H9 (cell line): Measurements from ENCODE around the gene MPP7. TPM values are rescaled to one million over a fixed set of nuclear protein-coding genes. Genes with fewer than 3 reads are reported as not detected.

ENCODE experiments used
- DNase-seq: peaks from one replicate; pipeline ENCODE4 v3.0.0-alpha.2; 2017
- H2AFZ ChIP-seq: one replicate; pipeline ENCODE4 v1.6.1; 2013; ENCODE audit warnings: mild to moderate bottlenecking, low read length, control low read depth, moderate library complexity
- H2AK5ac ChIP-seq: 2 replicates; pipeline ENCODE4 v1.6.1; 2013; ENCODE audit warnings: low read length, control low read depth, mixed read lengths; ENCODE audit not compliant: insufficient read length
- H2BK120ac ChIP-seq: one replicate; pipeline ENCODE4 v1.6.1; 2013; ENCODE audit warnings: low read depth, mild to moderate bottlenecking, low read length, control low read depth, inconsistent platforms; ENCODE audit not compliant: poor library complexity, severe bottlenecking
- H2BK12ac ChIP-seq: 2 replicates; pipeline ENCODE4 v1.6.1; 2013; ENCODE audit warnings: low read length, control low read depth, mixed read lengths, low read depth; ENCODE audit not compliant: insufficient read length
- H2BK15ac ChIP-seq: 2 replicates; pipeline ENCODE4 v1.6.1; 2013; ENCODE audit warnings: low read depth, low read length, control low read depth
- H2BK20ac ChIP-seq: one replicate; pipeline ENCODE4 v1.6.1; 2013; ENCODE audit warnings: low read depth, mild to moderate bottlenecking, low read length, control low read depth, inconsistent platforms; ENCODE audit not compliant: poor library complexity, severe bottlenecking
- H2BK5ac ChIP-seq: 2 replicates; pipeline ENCODE4 v1.6.1; 2013; ENCODE audit warnings: low read length, control low read depth, mixed read lengths; ENCODE audit not compliant: insufficient read length
- H3K14ac ChIP-seq: 2 replicates; pipeline ENCODE4 v1.6.1; 2013; ENCODE audit warnings: low read length, control low read depth; ENCODE audit not compliant: insufficient read depth
- H3K18ac ChIP-seq: 2 replicates; pipeline ENCODE4 v1.6.1; 2013; ENCODE audit warnings: low read depth, mild to moderate bottlenecking, mixed read lengths, low read length, control low read depth; ENCODE audit not compliant: insufficient read length
- H3K23ac ChIP-seq: 2 replicates; pipeline ENCODE4 v1.6.1; 2013; ENCODE audit warnings: low read length, control low read depth, mixed read lengths, low read depth; ENCODE audit not compliant: insufficient read length
- H3K23me2 ChIP-seq: 2 replicates; pipeline ENCODE4 v1.6.1; 2013; ENCODE audit warnings: low read depth, mild to moderate bottlenecking, mixed read lengths, low read length, control low read depth; ENCODE audit not compliant: insufficient read length, poor library complexity, severe bottlenecking
- H3K27ac ChIP-seq: 2 replicates; pipeline ENCODE4 v1.5.1; 2013; ENCODE audit warnings: low read length, control low read depth, mixed read lengths, low read depth; ENCODE audit not compliant: insufficient read length
- H3K27me3 ChIP-seq: 2 replicates; pipeline ENCODE4 v1.6.1; 2013; ENCODE audit warnings: low read length, control low read depth, inconsistent platforms; ENCODE audit not compliant: insufficient read depth
- H3K4ac ChIP-seq: 2 replicates; pipeline ENCODE4 v1.6.1; 2013; ENCODE audit warnings: low read depth, mild to moderate bottlenecking, control low read depth, inconsistent platforms, low read length, moderate library complexity
- H3K4me1 ChIP-seq: 2 replicates; pipeline ENCODE4 v1.6.1; 2013; ENCODE audit warnings: low read length, control low read depth, inconsistent platforms; ENCODE audit not compliant: insufficient read depth
- H3K4me2 ChIP-seq: 2 replicates; pipeline ENCODE4 v1.6.1; 2013; ENCODE audit warnings: low read length, control low read depth, mixed read lengths; ENCODE audit not compliant: insufficient read length, insufficient read depth
- H3K56ac ChIP-seq: 2 replicates; pipeline ENCODE4 v1.6.1; 2013; ENCODE audit warnings: low read depth, mild to moderate bottlenecking, mixed read lengths, low read length, control low read depth; ENCODE audit not compliant: insufficient read length
- H3K79me1 ChIP-seq: 2 replicates; pipeline ENCODE4 v1.6.1; 2013; ENCODE audit warnings: low read depth, mild to moderate bottlenecking, moderate library complexity, low read length, control low read depth, inconsistent platforms; ENCODE audit not compliant: insufficient read depth, poor library complexity, severe bottlenecking
- H3K79me2 ChIP-seq: 2 replicates; pipeline ENCODE4 v1.6.1; 2013; ENCODE audit warnings: low read length, control low read depth, inconsistent platforms; ENCODE audit not compliant: insufficient read depth
- H3K9ac ChIP-seq: 2 replicates; pipeline ENCODE4 v1.6.1; 2013; ENCODE audit warnings: low read length, control low read depth, mixed read lengths; ENCODE audit not compliant: insufficient read length; ENCODE audit errors: extremely low read depth
- H3K9me3 ChIP-seq: one replicate; pipeline ENCODE4 v1.6.1; 2013; ENCODE audit warnings: low read depth, low read length, inconsistent platforms; ENCODE audit not compliant: control insufficient read depth
- H3T11ph ChIP-seq: one replicate; pipeline ENCODE4 v1.6.1; 2013; ENCODE audit warnings: mild to moderate bottlenecking, low read length, control low read depth, inconsistent platforms
- H4K20me1 ChIP-seq: one replicate; pipeline ENCODE4 v1.6.1; 2013; ENCODE audit not compliant: control insufficient read depth, insufficient read length, insufficient read depth
- H4K5ac ChIP-seq: 2 replicates; pipeline ENCODE4 v1.6.1; 2013; ENCODE audit warnings: low read depth, mild to moderate bottlenecking, mixed read lengths, low read length, control low read depth; ENCODE audit not compliant: insufficient read length
- H4K8ac ChIP-seq: replicated peaks from 2 replicates; pipeline ENCODE4 v1.6.1; 2013; ENCODE audit warnings: low read length, control low read depth, mixed read lengths, low read depth; ENCODE audit not compliant: insufficient read length
- H4K91ac ChIP-seq: 2 replicates; pipeline ENCODE4 v1.6.1; 2013; ENCODE audit warnings: low read depth, mild to moderate bottlenecking, moderate library complexity, mixed read lengths, low read length, control low read depth; ENCODE audit not compliant: insufficient read length
- H3K27ac Mint-ChIP-seq, 3 experiments: 2 replicates in 2 of 3; 3 replicates in 1 of 3; pipeline ENCODE4 v1.8.0; 2020 to 2021; ENCODE audit warnings: mixed read lengths in 3 of 3, mild to moderate bottlenecking in 1 of 3, moderate library complexity in 1 of 3
- H3K27me3 Mint-ChIP-seq: 2 replicates; pipeline ENCODE4 v1.8.0; 2021; ENCODE audit warnings: low read depth, mild to moderate bottlenecking, moderate library complexity, mixed read lengths
- H3K36me3 Mint-ChIP-seq, 3 experiments: 2 replicates in 2 of 3; 3 replicates in 1 of 3; pipeline ENCODE4 v1.8.0; 2020 to 2021; ENCODE audit warnings: low read depth in 3 of 3, mixed read lengths in 3 of 3; ENCODE audit not compliant: insufficient read depth in 1 of 3
- H3K4me1 Mint-ChIP-seq, 2 experiments: 2 replicates each; pipeline ENCODE4 v1.8.0; 2020; ENCODE audit warnings: mixed read lengths in 2 of 2
- H3K4me3 Mint-ChIP-seq, 2 experiments: 2 replicates in 1 of 2; 3 replicates in 1 of 2; pipeline ENCODE4 v1.8.0; 2020 to 2021; ENCODE audit warnings: mild to moderate bottlenecking in 2 of 2, mixed read lengths in 2 of 2, moderate library complexity in 1 of 2
- H3K9me3 Mint-ChIP-seq, 2 experiments: 2 replicates in 1 of 2; 3 replicates in 1 of 2; pipeline ENCODE4 v1.8.0; 2020; ENCODE audit warnings: mild to moderate bottlenecking in 2 of 2, mixed read lengths in 2 of 2, moderate library complexity in 1 of 2
- WGBS: extraction: QIAGEN DNeasy Blood & Tissue Kit; methylation state at CpG from one replicate; pipeline ENCODE4 v1.1.7; 2013; ENCODE audit warnings: missing lambda C conversion rate, low lambda C conversion rate, mixed read lengths; ENCODE audit not compliant: insufficient read length; ENCODE audit errors: extremely low coverage; 5-methylcytosine and 5-hydroxymethylcytosine counted together
- total RNA-seq: library from RNA; stranded (reverse); gene quantifications from 2 replicates; pipeline ENCODE4 v1.2.1, GENCODE V29; 2021
- TF ChIP-seq, protein P1 (sequence below): fragments of 200-600 bp; sonication (generic); conservative IDR thresholded peaks from 3 replicates; pipeline ENCODE4 v1.8.0; 2021; ENCODE audit warnings: antibody characterized with exemption, mild to moderate bottlenecking

MPP7 gene
- total RNA-seq, 1 experiment from 2014 or later, result 6.9 TPM

DNA sequence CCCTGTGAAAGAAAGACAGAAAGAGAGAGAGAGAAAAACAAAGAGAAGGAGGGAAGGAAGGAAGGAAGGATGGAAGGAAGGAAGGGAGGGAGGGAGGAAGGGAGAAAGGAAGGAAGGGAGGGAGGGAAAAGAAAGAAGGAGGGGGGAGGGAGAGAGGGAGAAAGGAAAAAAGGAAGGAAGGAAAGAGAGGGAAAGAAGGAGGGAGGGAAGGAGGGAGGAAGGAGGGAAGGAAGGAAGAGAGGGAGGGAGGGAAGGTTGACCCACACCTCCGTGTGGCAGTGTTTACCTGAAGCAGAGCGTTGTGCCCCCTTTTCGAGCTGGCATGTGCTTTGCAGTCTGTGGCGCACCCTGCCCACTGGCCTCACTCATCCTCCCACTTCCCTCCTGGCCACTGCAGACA, 12.3 kb upstream of the MPP7 start:
- no peaks in the 10 kb centered on the region for H4K20me1 ChIP-seq
- H2BK20ac ChIP-seq, result no peak overlapping the region
- no peak overlapping the region for H3K27ac ChIP-seq
- H4K5ac ChIP-seq, result no peak overlapping the region
- Mint-ChIP-seq H3K27me3 (peaks cover 5% of the 10 kb centered on the region), H3K36me3 (no peaks in the 10 kb centered on the region), H3K9me3 (peaks cover 0 to 5% of the 10 kb centered on the region in 2 experiments; a peak in 2 of 5 replicates), H3K4me1 (peaks cover 3 to 4% of the 10 kb centered on the region in 2 experiments; a peak in 1 of 4 replicates), H3K4me3 (no peak overlapping the region), H3K27ac (no peak overlapping the region; a peak in 1 of 7 replicates)
- H4K8ac ChIP-seq, result no peak overlapping the region
- H3K79me2 ChIP-seq, result no peaks in the 10 kb centered on the region
- H3K18ac ChIP-seq, result no peak overlapping the region
- H4K91ac ChIP-seq, result no peak overlapping the region
- H2AFZ ChIP-seq, result no peak overlapping the region
- H3K4me1 ChIP-seq, result no peaks in the 10 kb centered on the region
- DNase-seq, result no peak
- H3K4me2 ChIP-seq, result no peak overlapping the region
- no peak overlapping the region for H2BK5ac ChIP-seq
- no peaks in the 10 kb centered on the region for H3K27me3 ChIP-seq
- no peak overlapping the region for H3T11ph ChIP-seq
- H3K79me1 ChIP-seq, result no peaks in the 10 kb centered on the region
- no CpG with 5 or more reads among the region's 4 CpGs for WGBS
- H3K9me3 ChIP-seq, result no peaks in the 10 kb centered on the region
- H3K9ac ChIP-seq, result no peak overlapping the region
- no peak overlapping the region for H3K23ac ChIP-seq
- no peak overlapping the region for H3K4ac ChIP-seq
- H2BK12ac ChIP-seq, result no peak overlapping the region
- H3K56ac ChIP-seq, result no peak overlapping the region
- no peaks in the 10 kb centered on the region for H3K23me2 ChIP-seq
- H3K14ac ChIP-seq, result no peak overlapping the region
- H2BK120ac ChIP-seq, result no peak overlapping the region
- no peak overlapping the region for H2BK15ac ChIP-seq
- TF ChIP-seq, protein P1, sequence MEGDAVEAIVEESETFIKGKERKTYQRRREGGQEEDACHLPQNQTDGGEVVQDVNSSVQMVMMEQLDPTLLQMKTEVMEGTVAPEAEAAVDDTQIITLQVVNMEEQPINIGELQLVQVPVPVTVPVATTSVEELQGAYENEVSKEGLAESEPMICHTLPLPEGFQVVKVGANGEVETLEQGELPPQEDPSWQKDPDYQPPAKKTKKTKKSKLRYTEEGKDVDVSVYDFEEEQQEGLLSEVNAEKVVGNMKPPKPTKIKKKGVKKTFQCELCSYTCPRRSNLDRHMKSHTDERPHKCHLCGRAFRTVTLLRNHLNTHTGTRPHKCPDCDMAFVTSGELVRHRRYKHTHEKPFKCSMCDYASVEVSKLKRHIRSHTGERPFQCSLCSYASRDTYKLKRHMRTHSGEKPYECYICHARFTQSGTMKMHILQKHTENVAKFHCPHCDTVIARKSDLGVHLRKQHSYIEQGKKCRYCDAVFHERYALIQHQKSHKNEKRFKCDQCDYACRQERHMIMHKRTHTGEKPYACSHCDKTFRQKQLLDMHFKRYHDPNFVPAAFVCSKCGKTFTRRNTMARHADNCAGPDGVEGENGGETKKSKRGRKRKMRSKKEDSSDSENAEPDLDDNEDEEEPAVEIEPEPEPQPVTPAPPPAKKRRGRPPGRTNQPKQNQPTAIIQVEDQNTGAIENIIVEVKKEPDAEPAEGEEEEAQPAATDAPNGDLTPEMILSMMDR, result no peak
- no peak overlapping the region for H2AK5ac ChIP-seq
